ENCODE results near the gene PPME1. TPM values are rescaled to one million over a fixed set of nuclear protein-coding genes. Genes with fewer than 3 reads are reported as not detected.
"Not testable (repeated sequence)": the region's sequence is repeated elsewhere in the genome, so short reads cannot be mapped to it uniquely, and the experiment has no call there.

Gene PPME1
- total RNA-seq, 4 donors from 2014 or later = 32.3 to 55.3 (median 38.8) TPM

DNA sequence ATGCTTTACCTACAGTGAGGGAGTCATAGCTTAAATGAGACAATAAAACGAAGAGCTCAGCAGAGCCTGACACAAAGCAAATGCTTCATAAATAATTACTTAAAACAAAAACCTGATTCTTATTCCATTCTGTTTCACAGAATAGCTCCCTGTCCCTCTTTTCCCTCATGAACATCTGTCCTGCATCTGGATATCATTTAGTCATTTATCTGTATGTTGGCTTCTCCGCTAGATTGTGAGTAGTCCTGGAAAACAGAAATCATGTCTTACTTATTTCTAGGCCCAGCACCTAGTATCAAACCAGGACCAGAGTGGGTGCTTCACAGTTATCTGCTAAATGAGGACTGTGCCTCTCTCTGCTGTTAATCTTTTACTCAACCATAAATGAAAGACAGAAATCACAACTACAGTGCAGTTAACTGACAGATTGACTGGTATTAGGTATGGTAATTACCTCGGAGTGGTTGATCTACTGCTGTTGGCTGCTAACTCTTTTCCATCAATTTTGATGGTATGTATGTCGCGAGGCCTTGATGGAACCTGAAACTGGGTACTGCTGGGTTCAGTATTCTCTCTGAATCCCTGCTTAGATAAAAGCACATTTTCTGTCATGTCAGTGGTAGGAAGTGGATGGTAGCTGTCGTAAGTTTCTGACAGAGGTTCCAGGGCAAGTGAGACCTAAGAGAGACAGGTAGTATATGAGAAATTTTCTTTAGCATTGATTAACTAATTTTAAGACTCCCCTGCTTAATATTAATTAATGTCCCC is 31.8 kb upstream of the PPME1 start:
- DNase-seq = no peak
- Histone ChIP-seq H3K4me3 (replicated peaks in 1 of 3) (no peak overlapping the region), H3K9me3 (no peaks in the 10 kb centered on the region), H3K27me3 (no peaks in the 10 kb centered on the region), H3K27ac (peak overlapping the region; percentile 40 to 89 (median 86)), H3K4me1 (peaks cover 11 to 38% of the 10 kb centered on the region in 2 donors), H3K36me3 (no peaks in the 10 kb centered on the region)
- TF ChIP-seq POLR2A (IDR thresholded peaks at IDR 0.05) = no peak
- TF ChIP-seq, protein P1, sequence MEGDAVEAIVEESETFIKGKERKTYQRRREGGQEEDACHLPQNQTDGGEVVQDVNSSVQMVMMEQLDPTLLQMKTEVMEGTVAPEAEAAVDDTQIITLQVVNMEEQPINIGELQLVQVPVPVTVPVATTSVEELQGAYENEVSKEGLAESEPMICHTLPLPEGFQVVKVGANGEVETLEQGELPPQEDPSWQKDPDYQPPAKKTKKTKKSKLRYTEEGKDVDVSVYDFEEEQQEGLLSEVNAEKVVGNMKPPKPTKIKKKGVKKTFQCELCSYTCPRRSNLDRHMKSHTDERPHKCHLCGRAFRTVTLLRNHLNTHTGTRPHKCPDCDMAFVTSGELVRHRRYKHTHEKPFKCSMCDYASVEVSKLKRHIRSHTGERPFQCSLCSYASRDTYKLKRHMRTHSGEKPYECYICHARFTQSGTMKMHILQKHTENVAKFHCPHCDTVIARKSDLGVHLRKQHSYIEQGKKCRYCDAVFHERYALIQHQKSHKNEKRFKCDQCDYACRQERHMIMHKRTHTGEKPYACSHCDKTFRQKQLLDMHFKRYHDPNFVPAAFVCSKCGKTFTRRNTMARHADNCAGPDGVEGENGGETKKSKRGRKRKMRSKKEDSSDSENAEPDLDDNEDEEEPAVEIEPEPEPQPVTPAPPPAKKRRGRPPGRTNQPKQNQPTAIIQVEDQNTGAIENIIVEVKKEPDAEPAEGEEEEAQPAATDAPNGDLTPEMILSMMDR (IDR thresholded peaks at IDR 0.05) = no peak
- intact Hi-C loops (cut with DNase I) = no loop called here
- 96 to 97% methylated on average over 6 of the region's 6 CpGs for WGBS, 2 donors

DNA sequence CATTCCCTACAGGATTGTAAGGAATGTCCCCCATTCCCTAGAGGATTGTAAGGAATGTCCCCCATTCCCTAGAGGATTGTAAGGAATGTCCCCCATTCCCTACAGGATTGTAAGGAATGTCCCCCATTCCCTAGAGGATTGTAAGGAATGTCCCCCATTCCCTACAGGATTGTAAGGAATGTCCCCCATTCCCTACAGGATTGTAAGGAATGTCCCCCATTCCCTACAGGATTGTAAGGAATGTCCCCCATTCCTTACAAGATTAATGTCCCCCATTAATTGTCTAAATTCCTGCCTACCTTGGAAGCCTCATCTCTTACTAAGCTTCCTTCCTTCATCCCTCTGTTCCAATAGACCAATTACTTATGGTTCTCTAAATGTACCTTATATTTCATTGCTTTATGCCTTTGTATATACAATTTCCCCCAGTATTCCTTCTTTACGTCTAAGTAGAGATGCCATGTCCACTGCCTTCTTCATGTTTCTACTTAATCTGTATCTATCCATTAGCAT is 31.1 kb upstream of the PPME1 start:
- Histone ChIP-seq H3K4me1 (peaks cover 11 to 38% of the 10 kb centered on the region in 2 donors), H3K27ac (peak overlapping the region in 1 of 3 donors; percentile 86)
- H3K27me3 ChIP-seq; DNase-seq; intact Hi-C loops (cut with DNase I); H3K36me3 ChIP-seq; H3K9me3 ChIP-seq; H3K4me3 ChIP-seq (replicated peaks in 1 of 3): not testable (repeated sequence)
- WGBS, 2 donors = 95 to 98% methylated on average over 1 of the region's 1 CpG

- Histone ChIP-seq H3K36me3 (no peaks in the 10 kb centered on the region), H3K9me3 (no peaks in the 10 kb centered on the region), H3K27me3 (no peaks in the 10 kb centered on the region), H3K27ac (peak overlapping the region in 1 of 3 donors; percentile 11), H3K4me3 (replicated peaks in 1 of 3) (no peak overlapping the region), H3K4me1 (peaks cover 5 to 31% of the 10 kb centered on the region in 2 donors)
- 85 to 86% methylated on average over 2 of the region's 2 CpGs for WGBS, 2 donors
- DNase-seq = peak; percentile 16 to 31
- TF ChIP-seq POLR2A (IDR thresholded peaks at IDR 0.05) = no peak
- TF ChIP-seq, protein P1 (IDR thresholded peaks at IDR 0.05) = no peak
- intact Hi-C loops (cut with DNase I) = no loop called here
Measured at GRCh38 chr11:74141241-74141695, 29.8 kb upstream of the PPME1 start.

DNA sequence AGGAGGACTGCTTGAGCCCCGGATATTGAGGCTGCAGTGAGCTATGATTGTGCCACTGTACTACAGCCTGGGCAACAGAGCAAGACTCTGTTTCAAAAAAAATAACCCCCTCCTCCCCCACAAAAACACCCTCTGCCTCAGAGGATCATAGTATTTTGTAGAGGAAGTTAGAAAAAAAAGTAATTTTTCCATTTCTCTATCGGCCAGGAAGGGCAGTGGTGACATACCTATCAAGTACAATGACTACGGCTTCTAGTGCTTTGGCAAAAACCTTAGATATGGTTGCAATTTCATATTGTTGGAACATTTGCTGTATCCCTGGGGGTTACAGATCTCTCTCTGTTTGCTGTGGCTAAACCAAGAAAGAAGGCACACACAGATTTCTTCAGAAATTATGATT is 29.2 kb upstream of the PPME1 start:
- intact Hi-C loops (cut with DNase I) = no loop called here
- H3K36me3 ChIP-seq = no peaks in the 10 kb centered on the region
- no peak overlapping the region for H3K4me3 ChIP-seq (replicated peaks in 1 of 3)
- H3K4me1 ChIP-seq = peaks cover 4 to 27% of the 10 kb centered on the region in 2 donors
- peak overlapping the region in 1 of 3 donors; percentile 11 for H3K27ac ChIP-seq
- no peaks in the 10 kb centered on the region for H3K9me3 ChIP-seq
- no peak for TF ChIP-seq POLR2A (IDR thresholded peaks at IDR 0.05)
- TF ChIP-seq, protein P1 (IDR thresholded peaks at IDR 0.05) = no peak
- 80 to 90% methylated on average over 3 of the region's 3 CpGs for WGBS, 2 donors
- H3K27me3 ChIP-seq = no peaks in the 10 kb centered on the region
- DNase-seq = no peak

DNA sequence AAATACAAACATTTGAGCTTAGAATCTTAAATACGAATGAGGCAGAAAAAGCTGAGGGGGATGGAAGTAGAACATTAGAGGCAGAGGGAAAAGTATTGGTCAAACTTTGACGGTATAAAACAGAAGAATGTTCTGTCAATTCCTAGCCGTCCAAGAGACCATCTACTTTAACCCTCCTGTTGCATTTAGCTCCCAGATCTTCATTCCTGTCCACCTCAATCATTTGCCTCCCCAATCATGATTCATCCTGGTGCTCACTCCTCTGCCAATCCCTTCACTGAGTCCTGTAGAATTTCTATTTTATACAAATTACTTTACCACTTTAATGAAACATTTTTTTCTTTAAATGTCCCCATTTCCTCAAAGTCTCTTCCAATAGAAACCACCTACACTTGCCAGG is 28.5 kb upstream of the PPME1 start:
- H3K27me3 ChIP-seq = no peaks in the 10 kb centered on the region
- H3K27ac ChIP-seq = no peak overlapping the region
- H3K4me1 ChIP-seq = peaks cover 4 to 27% of the 10 kb centered on the region in 2 donors
- no peak for DNase-seq
- 85 to 89% methylated on average over 3 of the region's 3 CpGs for WGBS, 2 donors
- TF ChIP-seq, protein P1 (IDR thresholded peaks at IDR 0.05) = no peak
- no peak for TF ChIP-seq POLR2A (IDR thresholded peaks at IDR 0.05)
- intact Hi-C loops (cut with DNase I) = no loop called here
- no peaks in the 10 kb centered on the region for H3K36me3 ChIP-seq
- no peaks in the 10 kb centered on the region for H3K9me3 ChIP-seq
- H3K4me3 ChIP-seq (replicated peaks in 1 of 3) = no peak overlapping the region
